GM19372 (cell line): ENCODE measurements around the gene ERC1.
"Not testable (repeated sequence)": the region's sequence is repeated elsewhere in the genome, so short reads cannot be mapped to it uniquely, and the experiment has no call there.

Experiments used
- ATAC-seq: cut with Tn5 transposase; IDR thresholded peaks from one replicate; pipeline ENCODE4 v1.9.1; 2021; ENCODE audit warnings: mild to moderate bottlenecking, low read depth, moderate library complexity; ENCODE audit not compliant: unreplicated experiment

Gene ERC1

DNA sequence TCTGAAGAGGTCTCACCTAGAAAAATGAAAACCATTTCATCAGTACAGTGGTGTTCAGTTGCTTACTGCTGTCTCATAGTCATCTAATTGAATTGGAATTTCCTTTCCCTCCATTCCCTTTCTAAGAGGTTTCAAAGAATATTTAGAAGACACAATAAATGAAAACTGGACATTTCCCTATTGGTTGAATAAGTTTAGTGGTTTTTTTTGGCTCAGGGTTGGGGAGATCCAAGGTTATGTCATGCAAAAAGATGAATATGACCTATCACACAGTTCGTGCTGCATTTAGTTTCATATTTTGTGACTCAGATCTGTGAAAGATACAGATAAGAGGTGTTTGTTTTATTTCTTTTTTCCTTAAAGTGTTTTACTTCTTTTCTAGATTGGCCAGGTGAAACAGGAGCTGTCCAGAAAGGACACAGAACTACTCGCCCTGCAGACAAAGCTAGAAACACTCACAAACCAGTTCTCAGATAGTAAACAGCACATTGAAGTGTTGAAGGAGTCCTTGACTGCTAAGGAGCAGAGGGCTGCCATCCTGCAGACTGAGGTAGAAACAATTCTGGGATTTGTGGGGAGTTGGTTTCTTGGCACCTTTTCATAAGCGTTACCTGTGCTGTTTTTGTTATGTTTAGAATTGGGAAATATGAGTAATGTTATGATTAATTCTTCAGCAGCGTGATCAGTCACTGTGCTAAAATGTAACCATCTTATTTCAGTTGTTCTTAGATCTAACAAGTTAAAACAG is 124.6 kb downstream of the ERC1 start:
- no peak for ATAC-seq

DNA sequence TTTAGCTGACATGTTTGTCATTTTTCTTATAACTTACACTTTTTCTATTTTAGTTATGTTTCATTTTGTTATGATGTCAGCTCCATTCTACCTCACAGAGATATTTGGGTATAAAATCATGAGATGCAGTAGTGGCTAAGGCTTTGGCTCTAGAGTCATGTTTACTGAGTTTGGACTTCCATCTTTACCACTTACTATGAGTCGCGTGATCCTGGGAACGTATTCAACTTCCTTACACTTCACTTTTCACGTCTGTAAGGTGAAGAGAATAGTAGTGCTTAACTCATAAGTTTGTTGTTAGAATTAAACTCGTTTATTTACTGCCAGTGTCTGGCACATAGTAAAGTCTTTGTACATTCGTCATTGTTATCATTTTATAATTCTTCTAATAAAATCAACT is 126.3 kb downstream of the ERC1 start:
- ATAC-seq: no peak

DNA sequence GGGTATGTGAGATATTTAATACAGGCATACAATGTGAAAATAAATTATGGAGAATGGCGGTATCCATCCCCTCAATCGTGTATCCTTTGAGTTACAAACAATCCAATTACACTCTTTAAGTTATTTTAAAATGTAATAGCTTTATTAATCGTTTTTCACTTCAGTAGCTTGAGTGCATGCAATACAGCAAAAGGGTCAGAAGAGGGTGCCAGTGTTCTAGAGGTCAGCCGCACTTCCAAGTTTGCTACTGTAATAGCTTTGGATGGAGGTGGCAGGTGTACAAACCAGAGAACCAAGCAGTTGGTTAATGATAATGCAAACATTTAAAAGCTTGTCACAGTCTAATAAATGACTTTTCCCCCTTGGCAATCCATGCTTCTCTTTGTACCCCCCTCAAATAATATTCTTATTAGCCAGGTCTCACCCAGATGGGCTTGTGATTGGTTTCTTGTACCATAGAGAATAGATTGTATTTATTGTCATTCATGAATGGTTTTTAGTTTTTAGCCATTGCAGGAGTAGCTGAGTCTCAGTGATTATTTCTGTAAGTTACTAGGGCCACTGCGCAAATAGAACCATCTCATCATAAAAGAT is 127.0 kb downstream of the ERC1 start:
- no peak for ATAC-seq

DNA sequence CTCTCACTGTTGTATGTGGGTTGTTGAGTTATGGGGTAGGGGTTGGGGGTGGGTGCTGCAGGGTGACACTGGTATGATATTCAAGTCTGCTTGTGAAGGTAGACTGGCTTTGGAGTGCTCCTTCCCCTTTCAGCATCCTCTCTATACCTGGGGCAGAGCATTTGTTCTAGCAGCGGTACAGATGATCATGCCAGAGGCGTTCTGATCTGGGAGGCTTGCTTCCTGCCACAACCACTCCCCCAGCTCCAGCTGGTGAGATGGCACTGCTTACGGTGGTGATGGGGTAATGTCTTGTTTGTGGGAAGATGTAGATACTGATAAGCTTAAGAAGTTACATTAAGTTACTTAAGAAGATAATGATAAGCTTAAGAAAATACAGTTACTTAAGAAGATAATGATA is 131.8 kb downstream of the ERC1 start:
- no peak for ATAC-seq

DNA sequence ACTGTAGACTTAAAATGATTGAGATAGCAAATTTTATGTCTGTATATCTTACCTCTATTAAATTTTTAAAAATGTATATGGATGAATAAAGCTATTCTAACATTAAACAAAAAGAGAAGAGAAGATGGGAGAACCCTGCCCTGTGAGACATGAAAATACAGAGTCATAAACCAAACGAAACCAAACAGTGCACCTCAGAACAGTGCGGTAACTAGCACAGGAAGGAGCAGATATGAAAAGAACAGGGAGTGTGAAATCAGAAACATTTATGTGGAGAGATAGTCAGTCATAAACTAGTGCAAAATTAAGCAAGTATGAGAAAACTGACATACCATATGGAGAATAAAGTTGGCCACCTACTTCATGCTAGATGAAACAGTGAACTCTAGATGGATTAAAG is 135.1 kb downstream of the ERC1 start:
- no peak for ATAC-seq

DNA sequence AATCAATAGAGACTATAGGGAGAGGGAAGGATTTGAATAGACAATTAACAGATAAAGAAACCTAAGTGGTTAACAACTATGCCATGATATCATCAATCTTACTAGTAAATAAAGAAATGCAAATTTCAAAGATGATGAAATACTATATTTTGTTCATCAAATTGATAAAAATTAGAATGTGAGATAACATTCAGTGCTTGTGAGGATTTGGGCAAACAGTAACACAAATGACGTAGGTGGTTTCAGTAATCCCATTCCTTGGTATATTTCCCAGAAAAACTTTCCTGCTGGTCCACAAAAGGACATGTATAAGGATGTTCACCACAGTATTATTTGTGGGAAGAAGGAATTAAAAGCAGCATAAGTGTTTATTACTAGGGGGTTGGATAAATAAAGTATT is 136.0 kb downstream of the ERC1 start:
- ATAC-seq: no peak

DNA sequence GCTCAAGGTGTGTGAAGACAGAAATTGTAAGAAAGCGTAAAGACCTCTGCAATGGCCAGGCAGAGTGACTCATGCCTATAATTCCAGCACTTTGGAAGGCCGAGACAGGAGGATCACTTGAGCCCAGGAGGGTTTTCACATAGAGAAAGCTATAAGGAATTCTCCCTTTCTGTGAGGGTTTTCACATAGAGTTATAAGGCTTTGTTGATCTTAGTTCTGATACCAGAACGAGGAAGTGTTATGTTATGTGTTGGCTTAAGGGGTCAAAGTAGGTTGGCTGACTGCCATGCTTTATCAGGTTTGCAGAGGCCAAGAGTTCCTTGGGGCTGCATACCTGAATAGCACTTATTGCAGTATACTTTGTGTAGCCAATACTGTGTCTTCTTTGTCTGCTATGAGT is 139.1 kb downstream of the ERC1 start:
- no peak for ATAC-seq

DNA sequence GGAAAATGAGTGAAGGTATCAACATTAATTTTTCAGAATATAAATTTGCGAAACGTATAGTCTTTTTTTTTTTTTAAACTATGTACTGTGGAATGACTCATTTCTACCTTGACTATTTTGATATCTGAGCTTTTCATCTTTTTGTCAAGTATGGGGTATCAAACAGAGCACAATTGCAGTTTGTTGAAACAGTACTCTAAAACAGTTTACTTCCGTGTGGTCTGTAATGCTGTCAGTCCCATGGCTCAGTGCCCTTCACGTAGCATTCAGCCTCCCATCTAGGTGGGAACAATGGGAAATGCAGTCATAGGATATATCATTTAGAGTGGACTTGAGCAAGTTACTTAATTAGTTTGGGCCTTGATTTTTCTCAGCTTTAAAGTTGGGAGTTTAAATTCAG is 139.5 kb downstream of the ERC1 start:
- no peak for ATAC-seq

DNA sequence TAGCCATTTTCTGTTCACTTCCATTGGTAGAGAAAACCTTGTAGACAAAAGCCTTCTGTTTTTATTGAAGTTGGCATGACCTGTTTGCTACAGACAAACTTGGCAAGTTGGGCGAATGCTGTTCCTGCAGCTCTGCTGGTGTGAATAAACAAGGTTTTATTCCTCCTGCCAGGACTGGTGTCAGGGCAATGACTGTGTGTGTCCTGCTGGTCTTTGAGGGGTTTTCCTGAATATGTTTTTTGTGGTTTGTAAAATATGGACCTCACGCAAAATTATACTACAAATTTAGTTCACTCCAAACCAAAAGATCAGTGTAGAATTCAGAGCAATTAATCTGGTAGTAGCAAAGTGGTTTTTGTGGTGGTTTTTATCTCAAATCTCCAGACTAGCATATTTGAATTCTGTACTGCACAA is 140.8 kb downstream of the ERC1 start:
- ATAC-seq: no peak

DNA sequence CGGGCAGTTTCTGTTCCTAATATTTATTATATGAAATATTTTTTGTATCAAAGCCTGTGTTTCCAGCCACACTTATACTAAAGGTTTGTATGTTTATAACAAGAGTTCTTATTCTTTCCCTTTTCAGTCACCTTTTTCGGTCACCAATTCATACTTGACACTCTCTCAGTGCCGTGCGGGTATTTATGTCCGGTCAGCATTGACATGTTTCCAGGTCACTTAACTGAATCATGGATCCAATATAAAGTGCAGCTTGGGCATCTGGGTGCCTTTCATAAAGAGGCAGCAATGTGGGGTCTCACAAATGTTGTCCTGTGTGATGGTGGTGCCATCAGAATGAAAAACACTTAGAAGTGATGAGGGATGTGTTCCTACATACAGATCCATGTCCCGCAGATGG is 141.3 kb downstream of the ERC1 start:
- ATAC-seq: no peak

DNA sequence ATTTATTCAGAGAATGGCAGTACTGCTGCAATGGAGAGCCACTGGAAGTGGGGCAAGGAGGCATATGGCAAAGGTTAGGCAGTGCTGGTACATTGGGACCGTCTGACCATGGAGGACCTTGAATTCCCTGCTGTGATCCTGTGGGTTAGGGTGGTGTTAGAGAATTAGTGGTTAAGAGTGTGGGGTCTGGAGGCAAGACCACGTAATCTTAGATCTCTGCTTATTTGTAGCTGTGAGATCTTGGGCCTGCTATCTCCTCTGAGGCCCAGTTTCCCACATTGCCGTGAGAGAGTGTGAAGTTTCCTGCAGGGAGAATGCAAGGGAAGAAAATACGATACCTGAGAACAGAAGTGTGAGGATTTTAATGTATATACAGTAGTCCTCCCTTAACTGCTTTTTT is 147.7 kb downstream of the ERC1 start:
- ATAC-seq: no peak

DNA sequence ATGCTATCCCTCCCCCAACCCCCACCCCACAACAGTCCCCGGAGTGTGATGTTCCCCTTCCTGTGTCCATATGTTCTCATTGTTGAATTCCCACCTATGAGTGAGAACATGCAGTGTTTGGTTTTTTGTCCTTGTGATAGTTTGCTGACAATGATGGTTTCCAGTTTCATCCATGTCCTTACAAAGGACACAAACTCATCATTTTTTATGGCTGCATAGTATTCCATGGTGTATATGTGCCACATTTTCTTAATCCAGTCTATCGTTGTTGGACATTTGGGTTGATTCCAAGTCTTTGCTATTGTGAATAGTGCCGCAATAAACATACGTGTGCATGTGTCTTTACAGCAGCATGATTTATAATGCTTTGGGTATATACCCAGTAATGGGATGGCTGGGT is 155.7 kb downstream of the ERC1 start:
- ATAC-seq: not testable (repeated sequence)

DNA sequence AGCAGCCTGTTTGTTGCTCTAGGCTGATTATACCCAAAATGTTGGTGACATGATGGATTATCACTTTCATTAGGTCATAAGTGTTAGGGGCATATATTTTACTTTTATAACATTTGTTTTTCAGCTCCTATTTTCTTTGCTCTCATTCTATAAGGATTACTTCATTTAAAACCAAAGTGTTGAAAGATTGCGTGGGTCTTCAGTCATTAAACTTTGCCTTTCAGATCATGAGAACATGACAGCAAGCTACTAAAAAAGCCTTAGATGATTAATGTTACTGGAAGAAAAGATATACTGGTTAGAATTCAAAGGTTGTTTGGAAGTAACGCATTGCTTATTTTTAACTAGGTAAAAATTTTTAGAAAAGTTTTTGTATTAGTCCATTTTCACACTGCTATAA is 156.8 kb downstream of the ERC1 start:
- ATAC-seq: no peak

DNA sequence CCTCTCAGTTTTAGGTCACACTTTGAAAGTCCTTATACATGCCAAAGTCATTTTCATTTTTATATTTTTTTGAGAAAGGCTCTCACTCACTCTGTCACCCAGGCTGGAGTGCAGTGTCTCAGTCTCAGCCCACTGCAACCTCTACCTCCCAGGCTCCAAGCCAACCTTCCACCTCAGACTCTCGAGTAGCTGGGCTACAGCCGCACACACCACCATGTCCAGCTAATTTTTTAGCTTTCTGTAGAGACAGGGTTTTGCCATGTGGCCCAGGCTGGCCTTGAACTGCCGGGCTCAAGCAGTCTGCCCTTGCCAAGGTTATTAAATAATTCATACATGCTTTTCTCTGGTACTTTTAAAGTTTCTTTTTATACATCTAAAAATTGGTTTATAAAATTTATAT is 166.0 kb downstream of the ERC1 start:
- ATAC-seq: no peak

DNA sequence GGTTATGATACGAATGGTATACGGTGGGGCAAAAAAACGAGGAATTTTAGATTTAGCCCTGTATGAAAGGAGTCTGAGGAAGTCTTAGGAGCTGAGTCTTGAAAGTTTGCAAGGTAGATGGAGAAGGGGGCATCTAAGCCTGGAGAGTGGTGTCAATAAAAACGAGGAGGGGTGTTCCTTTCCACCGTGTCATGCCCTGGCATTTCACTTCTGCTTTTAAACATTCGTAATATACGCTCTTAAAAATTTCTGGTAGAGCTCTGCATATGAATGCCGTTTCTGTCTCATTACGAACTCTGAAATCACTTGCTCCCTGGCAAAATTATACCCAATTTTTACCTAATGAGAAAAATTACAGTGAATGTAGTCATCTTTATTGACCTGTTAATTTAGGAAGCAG is 170.2 kb downstream of the ERC1 start:
- ATAC-seq: no peak

DNA sequence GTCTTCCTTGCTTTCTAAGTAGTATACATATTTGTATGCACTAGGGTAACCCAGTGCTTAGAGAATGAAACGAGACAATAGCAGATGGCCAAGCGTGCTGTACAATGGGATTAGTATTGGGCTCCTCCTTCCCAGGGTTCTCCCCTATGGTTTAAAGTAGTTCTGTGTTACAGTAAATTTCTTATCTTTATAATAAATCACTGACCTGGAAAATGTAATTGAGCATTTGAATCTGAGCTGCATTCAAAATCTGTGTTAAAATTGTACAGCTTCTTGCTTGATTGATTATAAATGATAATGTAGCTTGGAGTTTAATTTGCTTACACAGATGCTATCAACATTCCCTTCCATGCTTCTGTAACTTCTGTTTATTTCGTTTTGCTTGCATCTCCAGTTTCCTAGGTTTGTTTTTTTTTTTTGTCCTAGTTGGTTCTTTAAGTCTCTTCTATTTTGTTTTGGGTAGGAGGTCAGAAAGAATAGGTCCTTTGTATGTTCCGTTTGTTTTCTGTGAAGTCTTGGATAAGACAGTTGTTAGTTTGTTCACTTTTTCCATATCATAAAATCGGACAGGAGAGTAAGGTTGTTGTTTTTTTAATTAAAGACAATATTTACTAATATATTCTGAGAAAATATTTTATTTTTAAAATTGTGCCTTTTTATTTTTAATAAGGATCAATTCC is 171.2 kb downstream of the ERC1 start:
- ATAC-seq: no peak

DNA sequence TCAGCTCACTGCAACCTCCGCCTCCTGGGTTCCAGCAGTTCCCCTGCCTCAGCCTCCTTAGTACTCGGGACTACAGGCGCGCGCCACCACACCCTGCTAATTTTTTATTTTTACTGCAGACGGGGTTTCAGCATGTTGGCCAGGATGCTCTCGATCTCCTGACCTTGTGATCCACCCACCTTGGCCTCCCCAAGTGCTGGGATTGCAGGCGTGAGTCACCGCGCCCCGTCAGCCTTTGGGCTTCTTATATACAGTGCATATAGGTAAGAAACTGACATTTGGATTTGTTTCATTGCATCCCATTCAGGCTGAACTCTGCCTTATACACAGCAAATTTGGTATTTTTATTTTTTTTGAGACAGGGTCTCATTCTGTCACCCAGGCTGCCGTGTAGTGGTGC is 176.8 kb downstream of the ERC1 start:
- no peak for ATAC-seq

DNA sequence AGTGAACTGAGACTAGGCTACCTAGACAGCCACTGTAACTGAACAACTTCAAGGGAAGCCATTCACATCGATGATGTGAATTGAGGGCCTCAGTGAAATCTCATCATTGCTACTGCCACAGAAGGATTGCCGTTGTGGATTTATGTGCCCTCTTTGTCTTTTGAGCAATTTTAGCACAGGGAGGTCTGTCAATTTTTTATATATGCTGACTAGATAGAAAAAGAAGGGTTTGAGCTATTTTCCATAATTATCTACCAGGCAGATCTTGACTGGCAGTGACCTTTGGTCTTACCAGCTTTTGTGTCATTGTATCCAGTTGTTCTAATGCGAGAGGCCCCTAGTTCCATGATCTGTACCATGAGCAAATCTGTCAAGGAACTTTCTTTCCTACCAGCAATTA is 179.4 kb downstream of the ERC1 start:
- no peak for ATAC-seq

DNA sequence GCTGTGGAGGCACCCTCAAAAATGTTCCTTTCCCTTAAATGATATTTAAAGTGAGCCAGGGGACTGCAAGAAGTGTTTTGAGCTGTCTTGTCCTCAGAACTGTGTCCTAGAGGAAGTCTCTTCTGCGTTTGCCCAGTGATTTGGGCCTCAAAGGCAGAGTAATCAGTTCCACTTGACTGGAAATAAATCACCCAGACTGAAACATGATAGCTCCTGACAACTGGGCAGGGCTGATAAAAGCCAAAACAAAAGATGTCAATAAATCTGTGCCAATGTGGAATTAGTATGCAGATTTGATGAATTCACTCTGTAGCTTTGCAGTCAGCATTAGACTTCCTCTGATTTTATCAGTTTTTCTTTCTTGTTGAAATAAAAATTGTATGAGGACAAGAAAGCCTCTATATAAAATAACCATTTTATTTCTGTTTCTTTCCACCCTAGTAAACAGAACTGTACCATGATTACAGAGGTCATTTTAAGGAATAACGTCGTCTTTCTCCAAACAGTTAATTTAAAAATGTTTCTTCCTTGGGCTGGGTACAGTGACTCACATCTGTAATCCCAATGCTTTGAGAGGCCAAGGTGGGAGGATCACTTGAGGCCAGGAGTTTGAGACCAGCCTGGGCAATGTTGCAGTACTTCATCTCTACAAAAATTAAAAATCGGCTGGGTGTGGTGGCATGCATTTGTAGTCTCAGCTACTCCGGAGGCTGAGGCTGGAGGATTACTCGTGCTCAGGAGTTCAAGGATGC is 180.8 kb downstream of the ERC1 start:
- ATAC-seq: no peak

DNA sequence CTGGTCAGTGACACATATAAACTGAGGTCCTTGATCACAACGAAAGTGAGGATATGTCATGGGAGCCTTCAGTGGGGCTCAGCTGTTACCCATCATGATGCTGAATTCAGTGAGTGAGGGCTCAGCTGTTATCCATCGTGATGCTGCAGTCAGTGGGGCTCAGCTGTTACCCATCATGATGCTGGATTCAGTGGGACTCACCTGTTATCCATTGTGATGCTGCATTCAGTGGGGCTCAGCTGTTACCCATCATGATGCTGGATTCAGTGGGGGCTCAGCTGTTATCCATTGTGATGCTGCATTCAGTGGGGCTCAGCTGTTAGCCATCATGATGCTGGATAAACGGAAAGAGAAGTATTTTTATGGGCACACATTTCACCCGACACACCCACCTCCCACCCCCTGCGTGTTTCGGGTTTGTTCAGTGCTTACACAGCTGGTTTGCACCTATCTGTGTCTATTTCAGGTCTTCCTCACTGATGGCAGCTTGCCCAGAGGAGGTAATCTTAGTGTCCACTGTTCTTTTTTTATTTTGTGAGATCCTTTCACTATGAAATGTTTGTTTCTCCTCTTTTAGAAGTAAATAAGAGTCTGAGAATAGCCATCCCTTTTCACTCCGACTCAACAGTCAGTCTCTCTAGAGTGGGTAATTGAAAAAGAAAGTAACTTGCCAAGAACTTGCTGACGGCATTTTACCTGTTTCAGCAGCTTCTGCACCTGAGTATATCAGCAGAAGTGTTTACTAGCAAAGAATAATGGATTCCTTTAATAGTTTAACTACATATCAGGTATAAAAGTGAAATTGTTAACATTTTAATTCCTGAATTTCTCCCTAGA is 183.0 kb downstream of the ERC1 start:
- no peak for ATAC-seq
